K562 (cell line): ENCODE data around the gene LLGL1. TPM values are rescaled to one million over a fixed set of nuclear protein-coding genes. Genes with fewer than 3 reads are reported as not detected.

ENCODE experiments used
- MECOM ChIP-seq: fragments of 250-450 bp; sonication (Bioruptor Pico); IDR thresholded peaks from 2 replicates; pipeline ENCODE4 v1.8.0; 2022; ENCODE audit warnings: inconsistent platforms
- MEIS2 ChIP-seq: fragments of 450-650 bp; IDR thresholded peaks from 2 replicates; pipeline ENCODE4 v1.6.1; 2014; ENCODE audit warnings: mild to moderate bottlenecking; ENCODE audit not compliant: partially characterized antibody
- NUFIP1 ChIP-seq: fragments of 450-650 bp; IDR thresholded peaks from 2 replicates; pipeline ENCODE4 v1.6.1; 2018; ENCODE audit not compliant: partially characterized antibody
- POLR2B ChIP-seq: fragments of 450-650 bp; IDR thresholded peaks from 2 replicates; pipeline ENCODE4 v1.6.1; 2018; ENCODE audit warnings: low read depth; ENCODE audit not compliant: partially characterized antibody
- POLR2H ChIP-seq: IDR thresholded peaks from 2 replicates; pipeline ENCODE4 v1.6.1; 2016; ENCODE audit warnings: missing genetic modification characterization, low read depth, mild to moderate bottlenecking, control low read depth, missing compliant biosample characterization, moderate library complexity
- RBM15 ChIP-seq: fragments of 200-400 bp; formaldehyde crosslinking; IDR thresholded peaks from 2 replicates; pipeline ENCODE4 v1.6.1; 2018; ENCODE audit warnings: mild to moderate bottlenecking, low read length, moderate library complexity; ENCODE audit not compliant: insufficient read depth
- RREB1 ChIP-seq: fragments of 250-450 bp; sonication (Bioruptor Pico); IDR thresholded peaks from 2 replicates; pipeline ENCODE4 v1.4.0; 2020
- TSHZ1 ChIP-seq: fragments of 250-450 bp; sonication (Bioruptor Pico); IDR thresholded peaks from 2 replicates; pipeline ENCODE4 v1.4.0; 2020; ENCODE audit warnings: mild to moderate bottlenecking, moderate library complexity
- WHSC1 ChIP-seq: IDR thresholded peaks from one replicate; pipeline ENCODE4 v1.6.1; 2012; ENCODE audit warnings: low read length, control low read depth, inconsistent platforms
- ZBTB33 ChIP-seq: sonication (generic); formaldehyde crosslinking; IDR thresholded peaks from 2 replicates; pipeline ENCODE4 v1.8.1; 2023; ENCODE audit warnings: mild to moderate bottlenecking, missing genetic modification reagents
- ZBTB49 ChIP-seq: sonication (generic); formaldehyde crosslinking; IDR thresholded peaks from 2 replicates; pipeline ENCODE4 v1.8.0; 2022; ENCODE audit warnings: missing genetic modification reagents, mild to moderate bottlenecking, borderline replicate concordance
- ZFP1 ChIP-seq: fragments of 450-650 bp; formaldehyde crosslinking; IDR thresholded peaks from 2 replicates; pipeline ENCODE4 v1.4.0; 2020; ENCODE audit warnings: mild to moderate bottlenecking, mixed read lengths
- ZNF586 ChIP-seq: fragments of 450-650 bp; formaldehyde crosslinking; conservative IDR thresholded peaks from 2 replicates; pipeline ENCODE4 v1.4.0; 2020; ENCODE audit warnings: mild to moderate bottlenecking, moderate library complexity
- polyA plus RNA-seq, 8 experiments: library from polyadenylated mRNA; depleted of rRNA in 4 of 8; stranded (reverse) in 5 of 8; unstranded in 3 of 8; fragments of >200 nt; fragmentation: Nextera tagmentation in 2 of 8; fragmentation: Illumina TruSeq in 1 of 8; extraction: Ambion mirVana in 2 of 8; extraction: Trizol in 1 of 8; gene quantifications; 2 replicates each; pipeline versions ENCODE4 v1.2.1 to v1.2.3, GENCODE V29; 2011 to 2014; ENCODE audit warnings: inconsistent platforms in 1 of 8, missing spikeins in 1 of 8
- total RNA-seq, 7 experiments: library from RNA; depleted of rRNA in 6 of 7; stranded (reverse); fragments of >200 nt in 6 of 7; fragmentation: Illumina TruSeq in 2 of 7; extraction: Trizol in 2 of 7; gene quantifications; 2 replicates each; pipeline versions ENCODE4 v1.2.1 to v1.2.3, GENCODE V29; 2011 to 2021; ENCODE audit warnings: low replicate concordance in 1 of 7

The LLGL1 gene
- total and polyA plus RNA-seq, 9 of the 15 experiments (the other 6 are each of a cell fraction or from before 2014, with no cell fraction given): 0.11 to 12.9 (median 5.3) TPM; not detected in 1

- TF ChIP-seq TSHZ1 (no peak), MEIS2 (peak; percentile 5), MECOM (CRISPR knock-in tag) (no peak), ZBTB33 (CRISPR knock-in tag) (no peak), POLR2B (no peak), ZFP1 (CRISPR knock-in tag) (no peak), NUFIP1 (no peak), WHSC1 (no peak), RREB1 (CRISPR knock-in tag) (no peak), POLR2H (tag) (no peak), RBM15 (no peak), ZNF586 (CRISPR knock-in tag) (no peak), ZBTB49 (CRISPR knock-in tag) (no peak)
Observed at GRCh38 chr17:18260332-18261145, 35.1 kb downstream of the LLGL1 start, which contains the start of gene MIEF2 (continued).
